Measurements from ENCODE around the gene TMEM11.

GRCh38 chr17:21174713-21175112 is 39.2 kb downstream of the TMEM11 start:
- TF ChIP-seq CTCF (IDR thresholded peaks at IDR 0.05; ENCODE audit: low read depth, low read length, missing input control) = no peak
- no peak for TF ChIP-seq REST (IDR thresholded peaks at IDR 0.05)
- TF ChIP-seq MAX (IDR thresholded peaks at IDR 0.05) = no peak
- TF ChIP-seq HNF4A (conservative IDR thresholded peaks at IDR 0.05) = no peak
- TF ChIP-seq YY1 (IDR thresholded peaks at IDR 0.05) = no peak
- no peak for TF ChIP-seq ATF3 (IDR thresholded peaks at IDR 0.05)
- TF ChIP-seq JUND (IDR thresholded peaks at IDR 0.05) = no peak
- no peak for TF ChIP-seq GABPA (IDR thresholded peaks at IDR 0.05 in 1 of 2, conservative IDR thresholded peaks at IDR 0.05 in 1 of 2)
- TF ChIP-seq ZBTB33 (IDR thresholded peaks at IDR 0.05) = no peak

Measured in liver (tissue), 3 donors.